Measurements from ENCODE around the gene LRRC1.
A peak's percentile ranks its signal among the peaks of the same experiment; 100 is the strongest.

LRRC1 gene

DNA sequence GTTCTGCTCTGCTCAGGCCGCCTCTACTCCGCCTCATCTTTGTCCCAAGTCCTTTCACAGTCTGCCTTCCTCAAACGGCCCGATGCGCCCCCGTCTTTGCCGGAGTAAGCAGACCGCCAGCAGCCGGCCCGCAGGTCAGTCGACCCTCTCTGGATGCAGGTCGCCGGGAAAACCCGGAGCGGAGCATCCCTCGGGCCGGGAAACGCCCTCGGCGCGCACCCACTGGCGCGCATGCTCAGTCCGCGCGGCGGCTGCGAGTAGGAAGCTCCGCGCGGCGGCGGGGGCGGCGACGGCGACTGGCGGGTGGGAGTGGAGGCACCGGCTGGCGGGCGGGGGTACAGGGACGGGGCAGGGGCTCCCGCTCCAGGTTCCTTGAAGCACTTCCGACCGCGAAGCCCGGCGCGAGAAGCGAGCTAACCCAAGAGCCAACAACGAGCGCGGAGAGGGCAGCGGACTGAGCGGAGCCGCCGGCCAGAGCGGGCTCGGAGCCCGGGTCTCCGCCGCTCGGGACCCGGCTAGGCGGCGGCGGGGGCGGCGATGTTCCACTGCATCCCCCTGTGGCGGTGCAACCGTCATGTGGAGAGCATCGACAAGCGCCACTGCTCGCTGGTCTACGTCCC lies at the start of gene LRRC1:
Gene LRRC1 (plus strand): TSS at position 286 of the 620 bp plus-strand sequence. CDS start 252 bp downstream, at position 538.
- CTCF ChIA-PET = interaction anchor here (0.8 to 2.0 kb wide), 6 partner anchors 9 to 302 kb away, joined by 3 to 5 read pairs (median 4); no protein-coding TSS in a partner anchor
- POLR2A ChIA-PET = no interaction called here
- TF ChIP-seq, protein P1, sequence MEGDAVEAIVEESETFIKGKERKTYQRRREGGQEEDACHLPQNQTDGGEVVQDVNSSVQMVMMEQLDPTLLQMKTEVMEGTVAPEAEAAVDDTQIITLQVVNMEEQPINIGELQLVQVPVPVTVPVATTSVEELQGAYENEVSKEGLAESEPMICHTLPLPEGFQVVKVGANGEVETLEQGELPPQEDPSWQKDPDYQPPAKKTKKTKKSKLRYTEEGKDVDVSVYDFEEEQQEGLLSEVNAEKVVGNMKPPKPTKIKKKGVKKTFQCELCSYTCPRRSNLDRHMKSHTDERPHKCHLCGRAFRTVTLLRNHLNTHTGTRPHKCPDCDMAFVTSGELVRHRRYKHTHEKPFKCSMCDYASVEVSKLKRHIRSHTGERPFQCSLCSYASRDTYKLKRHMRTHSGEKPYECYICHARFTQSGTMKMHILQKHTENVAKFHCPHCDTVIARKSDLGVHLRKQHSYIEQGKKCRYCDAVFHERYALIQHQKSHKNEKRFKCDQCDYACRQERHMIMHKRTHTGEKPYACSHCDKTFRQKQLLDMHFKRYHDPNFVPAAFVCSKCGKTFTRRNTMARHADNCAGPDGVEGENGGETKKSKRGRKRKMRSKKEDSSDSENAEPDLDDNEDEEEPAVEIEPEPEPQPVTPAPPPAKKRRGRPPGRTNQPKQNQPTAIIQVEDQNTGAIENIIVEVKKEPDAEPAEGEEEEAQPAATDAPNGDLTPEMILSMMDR (IDR thresholded peaks at IDR 0.05; ENCODE audit: control extremely low read depth, extremely low read depth, low read depth, missing control alignments) = no peak
- peak; percentile 90 for DNase-seq (ENCODE audit: extremely low spot score)

DNA sequence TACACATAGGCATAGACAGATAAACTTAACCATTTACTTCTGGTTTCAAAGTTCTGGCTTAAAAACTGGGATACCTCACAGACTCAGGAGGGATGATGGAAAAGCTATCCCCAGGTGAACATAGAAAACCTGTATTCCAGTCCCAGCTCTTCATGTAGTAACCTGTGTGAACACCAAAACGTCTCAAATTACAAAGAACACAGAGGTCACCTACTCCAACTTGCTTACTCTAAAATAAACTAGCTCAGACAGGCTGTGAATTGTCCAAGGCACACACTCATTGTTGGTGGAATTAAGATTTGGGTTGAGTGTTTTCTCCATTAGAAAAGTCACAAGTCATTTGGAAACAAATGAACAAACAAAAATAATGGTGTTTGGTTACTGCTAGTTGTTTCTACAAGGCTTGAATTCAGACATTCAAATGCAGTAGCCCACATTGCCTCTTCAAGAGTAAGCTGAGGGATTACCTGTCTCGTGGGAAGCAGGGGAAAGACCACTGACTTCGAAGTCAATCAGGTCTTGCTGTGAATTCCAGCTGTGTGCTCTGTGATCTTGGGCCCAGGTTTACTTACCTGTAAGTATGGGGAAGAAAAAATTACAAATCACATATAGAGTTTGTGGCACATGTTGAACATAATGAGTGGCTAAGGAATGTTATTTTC lies 48.2 kb upstream of the LRRC1 start:
- POLR2A ChIA-PET = no interaction called here
- CTCF ChIA-PET = interaction anchor here (1.8 kb wide), 1 partner anchor 12 kb away, joined by 4 read pairs; no protein-coding TSS in a partner anchor
- no peak for DNase-seq (ENCODE audit: extremely low spot score)

DNA sequence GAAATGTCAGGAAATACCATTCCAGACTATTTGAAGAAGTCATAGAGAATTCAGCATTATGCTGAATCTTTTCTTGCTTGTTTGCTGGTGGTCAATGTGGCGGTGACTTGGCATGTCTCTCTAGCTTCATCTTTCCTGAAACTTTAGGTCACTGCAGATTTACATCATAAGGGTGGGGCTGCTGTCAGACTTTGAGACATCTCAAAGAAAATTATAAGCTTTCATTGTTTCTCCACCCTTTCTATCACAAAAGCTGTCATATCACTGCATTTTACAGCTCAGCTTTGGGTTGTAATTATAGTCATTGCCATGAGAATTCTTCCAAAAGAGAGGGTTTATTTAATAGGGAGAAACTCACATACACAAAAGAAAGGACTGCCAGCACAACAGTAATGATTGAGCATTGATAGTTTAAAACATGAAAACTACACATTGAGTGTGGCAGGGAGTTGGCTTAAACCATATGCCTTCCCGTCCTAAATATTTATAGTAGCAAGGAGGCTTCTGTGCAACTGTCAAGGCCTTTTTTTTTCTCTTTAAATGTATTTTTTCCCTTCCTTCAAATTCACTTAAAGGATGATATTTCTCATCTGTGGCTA lies 44.7 kb upstream of the LRRC1 start:
- TF ChIP-seq, protein P1 (IDR thresholded peaks at IDR 0.05; ENCODE audit: control extremely low read depth, extremely low read depth, low read depth, missing control alignments) = no peak
- no peak for DNase-seq (ENCODE audit: extremely low spot score)
- ChIA-PET CTCF (interaction anchor here (0.9 to 2.7 kb wide), 3 partner anchors 12 to 31 kb away, joined by 4 to 14 read pairs (median 9); no protein-coding TSS in a partner anchor), POLR2A (no interaction called here)

More for the DNA sequence above, 48.2 kb upstream of the LRRC1 start:
- TF ChIP-seq, protein P1 (IDR thresholded peaks at IDR 0.05; ENCODE audit: control extremely low read depth, extremely low read depth, low read depth, missing control alignments) = no peak

DNA sequence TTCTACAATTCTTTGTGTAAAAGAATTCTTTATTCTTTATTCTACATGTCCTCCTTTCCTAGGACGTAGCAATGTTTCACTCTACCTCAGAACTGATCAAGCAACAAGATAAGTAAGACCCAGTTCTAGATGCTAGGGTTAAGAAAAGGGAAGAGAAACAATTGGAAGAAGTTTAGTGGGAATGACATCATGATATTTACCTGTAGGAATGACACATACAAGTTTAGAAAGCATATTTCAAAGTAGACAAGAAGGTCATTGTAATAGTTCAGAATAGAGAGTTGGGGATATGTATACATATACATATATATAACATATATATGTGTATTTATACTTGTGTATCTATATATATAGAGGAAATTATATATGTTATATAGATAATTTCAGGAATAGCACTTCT lies 43.4 kb upstream of the LRRC1 start:
- POLR2A ChIA-PET = no interaction called here
- TF ChIP-seq, protein P1 (IDR thresholded peaks at IDR 0.05; ENCODE audit: control extremely low read depth, extremely low read depth, low read depth, missing control alignments) = no peak

DNA sequence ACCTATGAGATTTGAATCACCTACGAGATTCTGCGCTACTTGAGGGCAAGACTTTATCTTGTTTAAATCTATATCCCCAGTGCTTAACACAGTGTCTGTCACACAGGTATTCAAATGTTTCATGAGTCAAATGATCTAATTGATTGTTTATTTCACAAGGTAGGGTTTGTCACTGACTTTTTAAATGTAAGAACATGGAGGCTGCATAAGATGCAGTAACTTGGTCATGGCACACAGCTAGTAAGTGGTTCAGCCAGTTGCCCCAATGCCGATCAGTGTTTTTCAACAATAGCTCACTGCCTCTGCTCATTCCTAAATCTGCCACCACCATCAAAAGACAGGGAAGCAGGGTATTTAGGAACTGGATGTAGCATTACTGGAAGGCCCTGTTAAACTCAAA lies 42.4 kb upstream of the LRRC1 start:
- ChIA-PET CTCF (interaction anchor here (1.2 to 2.6 kb wide), 3 partner anchors 9 to 33 kb away, joined by 5 to 8 read pairs (median 8); no protein-coding TSS in a partner anchor), POLR2A (no interaction called here)
- TF ChIP-seq, protein P1 (IDR thresholded peaks at IDR 0.05; ENCODE audit: control extremely low read depth, extremely low read depth, low read depth, missing control alignments) = no peak
- no peak for DNase-seq (ENCODE audit: extremely low spot score)

More for the DNA sequence above, 43.4 kb upstream of the LRRC1 start:
- CTCF ChIA-PET = interaction anchor here (2.4 to 2.6 kb wide), 2 partner anchors 10 to 23 kb away, joined by 8 read pairs; no protein-coding TSS in a partner anchor
- no peak for DNase-seq (ENCODE audit: extremely low spot score)

DNA sequence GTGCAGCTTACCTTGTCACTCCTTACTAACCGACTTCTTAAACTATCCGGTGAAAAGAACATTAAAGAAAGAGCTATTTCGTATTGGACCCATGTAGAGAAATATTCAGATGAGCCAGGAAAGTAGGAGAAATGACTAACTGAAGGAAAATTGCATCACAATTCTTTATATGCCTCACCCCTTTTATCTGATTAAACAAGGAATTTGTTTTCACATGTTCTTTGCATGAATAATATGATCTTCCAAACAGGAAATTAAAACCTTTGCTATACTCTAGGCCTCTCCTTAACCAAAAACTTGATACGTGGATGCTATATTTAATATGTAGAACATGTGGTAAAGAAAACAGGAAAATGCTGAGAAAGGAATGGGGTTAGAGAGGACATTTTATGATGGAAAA lies 41.9 kb upstream of the LRRC1 start:
- ChIA-PET CTCF (interaction anchor here (1.1 to 2.6 kb wide), 4 partner anchors 8 to 1821 kb away, joined by 3 to 8 read pairs (median 6); no protein-coding TSS in a partner anchor), POLR2A (no interaction called here)
- TF ChIP-seq, protein P1 (IDR thresholded peaks at IDR 0.05; ENCODE audit: control extremely low read depth, extremely low read depth, low read depth, missing control alignments) = no peak
- no peak for DNase-seq (ENCODE audit: extremely low spot score)

Measured in GM10248 (cell line).